Lower leg skin (tissue), 3 donors: Measurements from ENCODE around the gene PSMD9.
"Not testable (repeated sequence)": the region's sequence is repeated elsewhere in the genome, so short reads cannot be mapped to it uniquely, and the experiment has no call there.

ENCODE experiments used
- CTCF ChIP-seq, 3 donors: fragments of 450-650 bp; IDR thresholded peaks; one replicate each; pipeline ENCODE4 v1.5.1; 2016; ENCODE audit warnings: antibody characterized with exemption in 3 of 3, mild to moderate bottlenecking in 3 of 3, moderate library complexity in 2 of 3
- POLR2A ChIP-seq, 2 donors: fragments of 450-650 bp; IDR thresholded peaks; one replicate each; pipeline ENCODE4 v1.6.1; 2016 to 2017; ENCODE audit warnings: antibody characterized with exemption in 2 of 2, mild to moderate bottlenecking in 1 of 2, moderate library complexity in 1 of 2

- not testable (repeated sequence) for TF ChIP-seq CTCF, POLR2A (IDR thresholded peaks at IDR 0.05)
Measured at GRCh38 chr12:121876080-121876447, 12.5 kb upstream of the PSMD9 start.
